Measurements from ENCODE around the gene SLC6A9.

The SLC6A9 gene

DNA sequence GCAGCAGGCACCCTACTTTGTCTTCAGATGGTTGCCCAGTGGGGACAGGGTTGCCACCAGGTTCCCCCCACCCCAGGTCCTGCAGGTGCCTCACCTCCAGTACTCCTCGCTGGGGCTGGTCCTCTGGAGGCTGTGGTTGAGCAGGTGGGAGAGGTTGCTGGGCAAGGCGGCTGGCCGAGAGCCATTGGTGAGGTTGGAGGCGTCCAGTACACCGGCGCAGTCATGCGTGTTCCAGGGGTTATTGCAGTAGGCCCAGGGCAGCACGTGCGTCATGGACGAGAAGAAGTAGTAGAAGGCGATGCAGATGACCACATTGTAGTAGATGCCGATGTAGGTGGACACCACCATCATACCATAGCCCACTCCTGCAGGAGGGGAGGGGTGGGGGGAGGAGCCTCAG, 23.0 kb downstream of the SLC6A9 start:
- in situ Hi-C loops (cut with MboI; ENCODE audit: low sequenced_read_pairs), result no loop called here

GRCh38 chr1:44002606-44003157, 28.6 kb downstream of the SLC6A9 start:
- in situ Hi-C loops (cut with MboI; ENCODE audit: low sequenced_read_pairs), result no loop called here

DNA sequence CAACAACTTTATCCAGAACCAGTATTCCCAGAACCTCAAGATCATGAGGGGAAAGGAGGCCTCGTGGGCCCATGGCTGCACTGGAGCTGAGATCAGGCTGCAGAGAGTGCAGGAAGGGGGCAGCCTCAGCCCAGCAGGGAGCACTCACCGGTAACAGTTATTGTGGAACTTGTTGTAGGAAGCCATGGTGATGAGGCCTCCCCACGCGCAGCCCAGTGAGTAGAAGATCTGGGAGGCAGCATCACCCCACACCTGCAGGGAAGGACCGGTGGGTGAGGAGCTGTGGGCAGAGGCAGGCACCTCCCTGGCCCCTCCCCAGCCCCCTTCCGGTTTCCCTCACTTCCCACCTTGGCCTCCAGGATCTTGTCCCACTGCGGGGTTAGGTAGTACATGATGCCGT, 29.1 kb downstream of the SLC6A9 start:
- in situ Hi-C loops (cut with MboI; ENCODE audit: low sequenced_read_pairs), result no loop called here

DNA sequence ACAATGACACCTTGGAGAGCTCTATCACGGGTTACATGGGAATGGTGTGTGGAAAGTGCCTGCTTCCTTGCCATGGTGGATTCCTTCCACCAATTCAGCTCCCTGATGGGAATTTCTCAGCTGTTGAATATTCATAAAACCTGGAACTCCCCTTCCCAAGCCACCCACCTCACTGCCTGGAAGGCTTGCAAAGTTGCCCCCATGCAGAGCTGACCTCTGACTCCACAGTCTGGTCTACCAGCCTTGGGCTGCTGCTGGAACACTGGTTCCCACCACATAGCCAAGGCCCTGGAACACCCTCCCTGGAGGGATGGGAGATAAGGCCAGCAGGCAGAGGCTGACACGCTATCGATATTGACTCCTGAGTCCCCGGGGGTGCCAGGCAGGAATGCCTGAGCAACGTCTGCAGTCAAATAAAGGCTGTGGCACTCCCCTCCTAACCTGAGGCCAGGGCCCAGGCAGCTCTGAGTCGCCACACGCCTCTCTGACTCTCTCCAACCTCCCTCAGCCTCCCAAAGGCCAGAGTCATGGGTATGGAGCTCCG, 31.1 kb downstream of the SLC6A9 start:
- in situ Hi-C loops (cut with MboI; ENCODE audit: low sequenced_read_pairs), result no loop called here

DNA sequence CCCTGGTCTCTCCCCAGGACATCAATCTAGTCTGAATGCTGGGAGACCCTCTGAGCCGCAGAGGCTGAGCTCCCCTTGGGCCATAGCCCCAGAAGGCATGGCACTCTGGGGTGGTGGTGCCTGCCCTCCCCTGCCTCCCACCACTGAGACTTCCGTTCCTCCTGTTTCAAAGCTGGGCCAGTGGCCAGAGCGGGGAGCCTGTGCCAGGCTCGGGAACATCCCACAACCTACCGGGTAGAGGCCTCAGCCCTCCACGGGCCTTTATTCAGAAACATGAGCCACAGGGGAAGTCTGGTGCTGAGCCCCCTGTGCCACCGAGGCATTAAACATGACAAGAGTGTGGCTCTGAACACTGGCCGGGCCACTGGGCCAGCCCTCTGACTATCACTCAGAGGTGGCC, 31.8 kb downstream of the SLC6A9 start:
- in situ Hi-C loops (cut with MboI; ENCODE audit: low sequenced_read_pairs), result no loop called here

DNA sequence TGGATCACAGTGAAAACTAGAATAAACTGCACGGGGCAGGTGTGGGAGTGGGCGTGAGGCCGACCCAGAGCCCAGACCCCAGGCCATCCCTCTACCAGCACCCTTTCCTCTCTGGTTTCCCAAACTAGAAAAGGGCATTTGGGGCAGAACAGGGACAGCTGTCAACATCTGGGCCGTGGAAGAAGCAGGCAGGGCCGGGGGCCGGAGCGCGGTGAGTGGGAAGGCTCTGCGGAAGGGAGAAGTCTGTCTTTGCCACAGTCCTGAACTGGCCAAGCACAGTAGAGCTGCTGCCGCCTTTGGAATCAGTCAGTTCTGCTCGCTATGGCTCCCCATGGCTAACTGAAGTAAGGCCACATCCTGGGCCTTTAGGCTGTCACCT, 33.3 kb downstream of the SLC6A9 start:
- in situ Hi-C loops (cut with MboI; ENCODE audit: low sequenced_read_pairs), result no loop called here

GRCh38 chr1:43997295-43997999, 33.8 kb downstream of the SLC6A9 start:
- in situ Hi-C loops (cut with MboI; ENCODE audit: low sequenced_read_pairs), result no loop called here

- in situ Hi-C loops (cut with MboI; ENCODE audit: low sequenced_read_pairs), result no loop called here
These were observed 34.5 kb downstream of the SLC6A9 start for GRCh38 chr1:43996733-43997115.

DNA sequence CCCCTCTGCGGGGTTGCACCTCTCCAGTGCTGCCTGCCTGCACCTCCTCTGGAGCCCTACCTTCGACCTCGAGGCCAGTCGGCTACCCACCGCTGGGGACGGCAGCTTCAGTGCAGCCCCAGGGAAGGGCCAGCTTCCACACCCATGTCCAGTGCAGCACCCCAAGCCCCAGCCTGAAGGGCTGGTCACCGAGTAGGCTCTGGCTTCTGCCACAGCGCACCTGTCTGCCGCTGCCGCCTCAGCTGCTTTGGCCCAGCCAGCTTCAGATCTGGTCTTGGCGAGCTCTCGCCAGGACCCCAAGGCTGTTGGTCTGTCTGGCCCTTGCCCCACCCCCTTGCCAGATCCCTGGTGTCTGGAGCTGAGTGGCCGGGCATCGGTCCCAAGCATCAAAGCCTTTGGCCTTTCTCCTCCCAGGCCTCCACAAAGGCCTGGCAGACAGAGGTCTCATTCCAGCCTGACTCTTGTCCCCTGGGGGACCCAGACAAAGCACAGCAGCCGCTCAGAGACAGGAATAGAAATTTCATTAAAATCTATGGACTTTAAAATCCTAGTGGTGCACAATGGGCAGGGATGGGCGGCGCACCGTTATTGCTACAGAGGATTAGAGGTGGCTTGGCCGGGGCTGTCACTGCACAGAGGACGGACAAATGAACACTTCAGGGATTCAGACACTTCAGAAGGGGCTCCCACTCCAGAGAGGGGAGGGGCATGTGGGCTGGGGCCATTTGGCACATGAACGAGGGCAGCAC, 35.1 kb downstream of the SLC6A9 start:
- in situ Hi-C loops (cut with MboI; ENCODE audit: low sequenced_read_pairs), result no loop called here

GRCh38 chr1:43994794-43995790, 36.2 kb downstream of the SLC6A9 start:
- in situ Hi-C loops (cut with MboI; ENCODE audit: low sequenced_read_pairs), result no loop called here

- in situ Hi-C loops (cut with MboI; ENCODE audit: low sequenced_read_pairs), result no loop called here
These were observed 37.2 kb downstream of the SLC6A9 start for GRCh38 chr1:43994071-43994470.

DNA sequence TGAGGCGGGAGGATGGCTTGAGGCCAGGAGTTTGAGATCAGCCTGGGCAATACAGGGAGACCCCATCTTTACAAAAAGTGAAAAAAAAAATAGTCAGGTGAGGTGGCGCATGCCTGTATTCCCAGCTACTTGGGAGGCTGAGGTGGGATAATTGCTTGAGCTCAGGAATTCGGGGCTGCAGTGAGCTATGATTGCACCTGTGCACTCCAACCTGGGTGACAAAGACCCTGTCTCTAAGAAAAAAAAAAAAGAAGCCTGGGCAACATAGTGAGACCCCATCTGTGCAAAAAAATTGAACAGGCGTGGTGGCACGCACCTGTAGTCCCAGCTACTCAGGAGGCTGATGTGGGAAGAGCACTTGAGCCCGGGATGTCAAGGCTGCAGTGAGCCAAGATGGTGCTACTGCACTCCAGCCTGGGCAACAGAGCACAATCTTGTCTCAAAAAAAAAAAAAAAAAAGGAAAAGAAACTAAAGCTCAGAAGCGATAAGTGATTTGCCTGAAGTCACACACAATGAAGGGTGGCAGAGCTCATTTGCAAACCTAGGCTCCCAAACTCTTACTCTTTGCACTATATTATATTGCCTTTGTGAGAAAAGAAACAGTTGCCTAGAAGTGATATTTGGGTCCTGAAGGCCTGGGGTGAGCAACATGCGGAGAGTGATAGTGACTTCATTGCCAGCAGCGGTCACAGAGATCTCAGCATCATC, 37.9 kb downstream of the SLC6A9 start:
- in situ Hi-C loops (cut with MboI; ENCODE audit: low sequenced_read_pairs), result no loop called here

DNA sequence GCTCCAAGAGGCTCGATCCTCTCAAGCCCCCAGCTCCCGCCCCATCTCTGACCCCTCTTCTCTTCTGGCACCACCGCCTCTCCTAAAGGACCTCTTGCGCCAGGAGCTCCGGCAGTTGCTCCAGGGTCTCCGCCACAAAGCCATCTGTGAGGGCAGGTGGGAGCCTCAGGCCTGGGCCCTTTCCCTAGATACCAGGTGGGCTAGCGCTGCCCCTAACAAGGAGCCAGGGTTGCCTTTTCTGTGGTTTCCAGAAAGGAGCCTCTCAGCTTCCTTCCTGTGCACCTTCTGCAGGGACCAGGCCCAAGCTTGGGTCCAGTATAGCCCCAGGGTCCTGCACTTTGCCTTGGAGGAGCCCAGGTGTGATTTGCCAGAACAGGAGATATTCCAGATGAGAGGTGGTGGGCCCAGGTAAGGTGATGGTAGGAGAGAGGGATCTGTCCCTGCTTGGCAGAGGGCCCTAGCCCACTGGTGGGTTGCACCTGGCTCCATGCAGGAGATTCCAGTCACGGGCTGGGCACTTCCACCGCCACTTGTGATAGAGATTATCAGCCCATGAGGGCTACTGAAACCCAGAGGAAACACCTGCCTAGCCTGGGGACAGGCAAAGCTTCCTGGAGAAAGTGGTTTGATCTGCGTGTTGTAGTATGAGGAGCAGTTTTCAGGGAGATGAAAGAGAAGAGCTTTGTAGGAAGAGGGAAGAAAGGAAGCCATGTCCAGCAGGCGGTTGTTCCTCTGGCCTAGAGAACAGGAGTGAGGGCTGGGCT, 38.8 kb downstream of the SLC6A9 start:
- in situ Hi-C loops (cut with MboI; ENCODE audit: low sequenced_read_pairs), result no loop called here

- in situ Hi-C loops (cut with MboI; ENCODE audit: low sequenced_read_pairs), result no loop called here
These were observed 39.6 kb downstream of the SLC6A9 start, which contains the start of gene CCDC24 for GRCh38 chr1:43991476-43992231. CCDC24 (plus strand) TSS chr1:43991599; CDS start chr1:43991879, 280 bp downstream.

GRCh38 chr1:43991200-43991475, 40.1 kb downstream of the SLC6A9 start:
- in situ Hi-C loops (cut with MboI; ENCODE audit: low sequenced_read_pairs), result no loop called here

GRCh38 chr1:43990271-43991199, 40.7 kb downstream of the SLC6A9 start:
- in situ Hi-C loops (cut with MboI; ENCODE audit: low sequenced_read_pairs), result no loop called here

- in situ Hi-C loops (cut with MboI; ENCODE audit: low sequenced_read_pairs), result no loop called here
These were observed 43.9 kb downstream of the SLC6A9 start for GRCh38 chr1:43987159-43987902.
